ENCODE results near the gene KCTD11.

The KCTD11 gene

GRCh38 chr17:7351665-7352502, at the start of gene KCTD11:
KCTD11 (plus strand) TSS chr17:7352162.
- DNase-seq, result peak; percentile 94

- DNase-seq, result no peak
Observed at GRCh38 chr17:7304179-7304578, 47.8 kb upstream of the KCTD11 start.

GRCh38 chr17:7306911-7307685, 44.9 kb upstream of the KCTD11 start, which contains the start of gene EIF5A:
EIF5A (plus strand) TSS chr17:7307628; CDS start chr17:7309636, 2,008 bp downstream.
- peak; percentile 100 for DNase-seq

GRCh38 chr17:7307686-7308624, 44.0 kb upstream of the KCTD11 start:
- DNase-seq, result peak; percentile 28

- peak; percentile 79 for DNase-seq
Observed at GRCh38 chr17:7308625-7309433, 43.1 kb upstream of the KCTD11 start.

- no peak for DNase-seq
Observed at GRCh38 chr17:7309628-7310027, 42.3 kb upstream of the KCTD11 start.

- DNase-seq, result no peak
Observed at GRCh38 chr17:7311110-7311705, 40.8 kb upstream of the KCTD11 start.

GRCh38 chr17:7312432-7313087, 39.4 kb upstream of the KCTD11 start:
- no peak for DNase-seq

GRCh38 chr17:7313088-7313889, 38.7 kb upstream of the KCTD11 start:
- DNase-seq, result no peak

GRCh38 chr17:7313890-7314718, 37.9 kb upstream of the KCTD11 start:
- no peak for DNase-seq

GRCh38 chr17:7314719-7315569, 37.0 kb upstream of the KCTD11 start, which contains the start of gene GPS2:
GPS2 (minus strand) TSS chr17:7315360; CDS start chr17:7315052, 308 bp downstream.
- peak; percentile 78 for DNase-seq

GRCh38 chr17:7315570-7316235, 36.3 kb upstream of the KCTD11 start:
- no peak for DNase-seq

- DNase-seq, result no peak
Observed at GRCh38 chr17:7317161-7317803, 34.7 kb upstream of the KCTD11 start.

GRCh38 chr17:7318121-7318860, 33.7 kb upstream of the KCTD11 start:
- no peak for DNase-seq

GRCh38 chr17:7321466-7321865, 30.5 kb upstream of the KCTD11 start:
- no peak for DNase-seq

Measured in fibroblast of skin of right quadriceps (primary cell).